CD14-positive monocyte (primary cell): ENCODE measurements around the gene VCP. TPM values are rescaled to one million over a fixed set of nuclear protein-coding genes. Genes with fewer than 3 reads are reported as not detected.

Source experiments
- DNase-seq, 3 donors: peaks; one replicate each; pipeline ENCODE4 v3.0.0-alpha.2; 2011 to 2022
- H2AFZ ChIP-seq: 2 replicates; pipeline ENCODE4 v1.6.0; 2012; ENCODE audit warnings: mild to moderate bottlenecking, low read depth, low read length, inconsistent platforms; ENCODE audit not compliant: insufficient read depth, poor library complexity, severe bottlenecking
- H3K27ac ChIP-seq, 2 donors: 1 replicate in 1 of 2; 2 replicates in 1 of 2; pipeline ENCODE4 v1.5.1; 2012 to 2013; ENCODE audit warnings: low read length in 2 of 2, control low read depth in 1 of 2, inconsistent platforms in 1 of 2, low read depth in 1 of 2, mild to moderate bottlenecking in 1 of 2
- H3K27me3 ChIP-seq, 2 donors: one replicate each; pipeline versions ENCODE4 v1.6.0 to v1.6.1; 2011 to 2013; ENCODE audit warnings: low read length in 2 of 2; ENCODE audit not compliant: control insufficient read depth in 2 of 2, insufficient read depth in 2 of 2
- H3K36me3 ChIP-seq, 2 donors: replicated peaks in 1 of 2; 1 replicate in 1 of 2; 2 replicates in 1 of 2; pipeline versions ENCODE4 v1.5.1 to v1.6.1; 2012 to 2013; ENCODE audit warnings: low read length in 2 of 2, control low read depth in 1 of 2, inconsistent platforms in 1 of 2, mild to moderate bottlenecking in 1 of 2; ENCODE audit not compliant: insufficient read depth in 2 of 2, control insufficient read depth in 1 of 2
- H3K4me1 ChIP-seq, 2 donors: 1 replicate in 1 of 2; 2 replicates in 1 of 2; pipeline versions ENCODE4 v1.5.1 to v1.6.1; 2012 to 2013; ENCODE audit warnings: low read length in 2 of 2, control low read depth in 1 of 2, inconsistent platforms in 1 of 2, mild to moderate bottlenecking in 1 of 2, moderate library complexity in 1 of 2; ENCODE audit not compliant: insufficient read depth in 2 of 2, control insufficient read depth in 1 of 2
- H3K4me2 ChIP-seq: replicated peaks from 2 replicates; pipeline ENCODE3; 2012; ENCODE audit warnings: low read length, moderate library complexity, mild to moderate bottlenecking; ENCODE audit not compliant: poor library complexity, severe bottlenecking; ENCODE audit errors: extremely low read depth
- H3K4me3 ChIP-seq, 3 experiments: fragments of 200-600 bp in 1 of 3; sonication (generic) in 1 of 3; replicated peaks in 1 of 3; 1 replicate in 2 of 3; 2 replicates in 1 of 3; pipeline ENCODE4 v1.5.1; 2011 to 2013; ENCODE audit warnings: low read length in 3 of 3, mild to moderate bottlenecking in 3 of 3, control low read depth in 2 of 3, low read depth in 2 of 3, inconsistent platforms in 1 of 3, moderate library complexity in 1 of 3
- H3K79me2 ChIP-seq: 2 replicates; pipeline ENCODE4 v1.6.0; 2012; ENCODE audit warnings: mild to moderate bottlenecking, control low read depth, inconsistent platforms, low read length, moderate library complexity; ENCODE audit not compliant: insufficient read depth
- H3K9ac ChIP-seq: 2 replicates; pipeline ENCODE4 v1.6.0; 2017; ENCODE audit warnings: low read length, mild to moderate bottlenecking; ENCODE audit not compliant: insufficient read depth, poor library complexity, severe bottlenecking
- H3K9me3 ChIP-seq, 2 donors: replicated peaks in 1 of 2; 1 replicate in 1 of 2; 2 replicates in 1 of 2; pipeline versions ENCODE4 v1.5.1 to v1.6.1; 2012 to 2013; ENCODE audit warnings: low read length in 2 of 2, control low read depth in 1 of 2; ENCODE audit not compliant: control insufficient read depth in 1 of 2, insufficient read depth in 1 of 2
- H4K20me1 ChIP-seq: 2 replicates; pipeline ENCODE4 v1.6.0; 2012; ENCODE audit warnings: mild to moderate bottlenecking, low read length, control low read depth, moderate library complexity; ENCODE audit not compliant: insufficient read depth
- H3K27ac Mint-ChIP-seq, 7 donors: one replicate each; pipeline ENCODE4 v1.8.0; 2020; ENCODE audit warnings: mild to moderate bottlenecking in 7 of 7, mixed read lengths in 7 of 7, moderate library complexity in 6 of 7, inconsistent platforms in 2 of 7
- H3K27me3 Mint-ChIP-seq, 3 donors: one replicate each; pipeline ENCODE4 v1.8.0; 2021 to 2022; ENCODE audit warnings: low read depth in 3 of 3, mild to moderate bottlenecking in 3 of 3, mixed read lengths in 3 of 3, moderate library complexity in 3 of 3, inconsistent platforms in 1 of 3
- H3K36me3 Mint-ChIP-seq, 2 donors: one replicate each; pipeline ENCODE4 v1.8.0; 2020; ENCODE audit warnings: mixed read lengths in 2 of 2, inconsistent platforms in 1 of 2, mild to moderate bottlenecking in 1 of 2
- H3K4me1 Mint-ChIP-seq: one replicate; pipeline ENCODE4 v1.8.0; 2020; ENCODE audit warnings: mild to moderate bottlenecking, mixed read lengths
- H3K4me3 Mint-ChIP-seq, 2 donors: one replicate each; pipeline ENCODE4 v1.8.0; 2020; ENCODE audit warnings: mild to moderate bottlenecking in 2 of 2, mixed read lengths in 2 of 2, moderate library complexity in 1 of 2
- H3K9me3 Mint-ChIP-seq, 7 donors: one replicate each; pipeline ENCODE4 v1.8.0; 2020 to 2022; ENCODE audit warnings: mixed read lengths in 7 of 7, mild to moderate bottlenecking in 6 of 7, moderate library complexity in 6 of 7, inconsistent platforms in 2 of 7
- whole genome bisulfite sequencing: methylation state at CpG from one replicate; pipeline ENCODE4 v1.1.5; 2013; ENCODE audit warnings: missing lambda C conversion rate; ENCODE audit not compliant: insufficient coverage; 5-methylcytosine and 5-hydroxymethylcytosine counted together
- intact Hi-C, 2 donors: fragments of 100-400 bp; cut with micrococcal nuclease; formaldehyde crosslinking; loops; one replicate each; pipeline versions ENCODE4 v1.15.0 to v1.15.1; 2023
- polyA plus RNA-seq, 3 donors: library from polyadenylated mRNA; depleted of rRNA in 1 of 3; unstranded in 2 of 3; stranded (reverse) in 1 of 3; fragments of 300-500 nt in 2 of 3; fragments of >200 nt in 1 of 3; fragmentation: Illumina TruSeq in 2 of 3; gene quantifications; 1 replicate in 2 of 3; 2 replicates in 1 of 3; pipeline ENCODE4 v1.2.3, GENCODE V29; 2012 to 2021
- TF ChIP-seq, protein P1 (sequence below): fragments of 200-600 bp; IDR thresholded peaks from one replicate; pipeline ENCODE4 v1.8.0; 2022; ENCODE audit warnings: antibody characterized with exemption, mild to moderate bottlenecking

The VCP gene
- polyA plus RNA-seq, 3 donors, result 100 to 180 (median 130) TPM

DNA sequence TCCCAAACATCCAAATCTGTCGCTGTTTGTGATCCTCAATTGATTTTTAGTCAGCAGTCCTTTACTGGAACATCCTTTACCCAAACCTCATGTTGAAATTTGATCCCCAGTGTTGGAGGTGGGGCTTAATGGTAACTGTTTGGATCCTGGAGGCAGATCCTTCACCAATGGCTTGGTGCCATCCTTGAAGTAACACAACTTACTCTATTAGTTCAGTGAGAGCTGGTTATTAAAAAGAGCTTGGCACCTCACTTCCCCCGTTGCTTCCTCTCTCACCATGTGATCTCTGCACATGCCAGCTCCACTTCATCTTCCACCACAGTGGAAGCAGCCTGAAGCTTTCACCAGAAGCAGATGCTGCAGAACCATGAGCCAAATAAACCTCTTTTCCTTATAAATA lies 42.6 kb downstream of the VCP start:
- peaks cover 0 to 6% (median 0%) of the 10 kb centered on the region in 7 donors for H3K9me3 Mint-ChIP-seq
- no peak for DNase-seq
- H3K36me3 Mint-ChIP-seq, result no peaks in the 10 kb centered on the region

DNA sequence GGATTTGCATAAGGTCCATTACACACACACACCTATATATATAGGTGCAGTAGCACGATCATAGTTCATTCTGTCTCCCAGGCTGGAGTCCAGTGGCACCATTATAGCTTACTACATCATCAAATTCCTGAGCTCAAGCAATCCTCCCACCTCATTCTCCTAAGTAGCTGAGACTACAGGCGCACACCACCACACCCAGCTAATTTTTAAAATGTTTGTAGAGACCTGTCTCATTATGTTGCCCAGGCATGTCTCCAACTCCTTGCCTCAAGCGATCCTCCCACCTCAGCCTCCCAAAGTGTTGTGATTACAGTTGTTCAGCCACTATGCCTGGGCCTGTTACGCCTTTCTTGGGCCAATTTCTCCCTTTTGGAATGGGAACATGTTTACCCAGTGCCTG lies 43.2 kb downstream of the VCP start:
- Histone ChIP-seq H3K9ac (no peak overlapping the region), H3K4me3 (no peak overlapping the region), H3K36me3 (no peaks in the 10 kb centered on the region), H2AFZ (no peak overlapping the region), H3K27ac (no peak overlapping the region), H3K79me2 (no peaks in the 10 kb centered on the region), H3K4me1 (no peaks in the 10 kb centered on the region), H3K27me3 (no peaks in the 10 kb centered on the region), H3K4me2 (no peak overlapping the region), H3K9me3 (no peaks in the 10 kb centered on the region), H4K20me1 (no peaks in the 10 kb centered on the region)
- DNase-seq, result no peak
- Mint-ChIP-seq H3K4me3 (no peak overlapping the region), H3K27me3 (peaks cover 0 to 2% (median 2%) of the 10 kb centered on the region in 3 donors), H3K9me3 (peaks cover 0 to 5% (median 0%) of the 10 kb centered on the region in 7 donors), H3K36me3 (no peaks in the 10 kb centered on the region), H3K27ac (no peak overlapping the region), H3K4me1 (peaks cover 6% of the 10 kb centered on the region)
- intact Hi-C loops, result no loop called here
- 94% methylated on average over 3 of the region's 4 CpGs for WGBS
- TF ChIP-seq, protein P1, sequence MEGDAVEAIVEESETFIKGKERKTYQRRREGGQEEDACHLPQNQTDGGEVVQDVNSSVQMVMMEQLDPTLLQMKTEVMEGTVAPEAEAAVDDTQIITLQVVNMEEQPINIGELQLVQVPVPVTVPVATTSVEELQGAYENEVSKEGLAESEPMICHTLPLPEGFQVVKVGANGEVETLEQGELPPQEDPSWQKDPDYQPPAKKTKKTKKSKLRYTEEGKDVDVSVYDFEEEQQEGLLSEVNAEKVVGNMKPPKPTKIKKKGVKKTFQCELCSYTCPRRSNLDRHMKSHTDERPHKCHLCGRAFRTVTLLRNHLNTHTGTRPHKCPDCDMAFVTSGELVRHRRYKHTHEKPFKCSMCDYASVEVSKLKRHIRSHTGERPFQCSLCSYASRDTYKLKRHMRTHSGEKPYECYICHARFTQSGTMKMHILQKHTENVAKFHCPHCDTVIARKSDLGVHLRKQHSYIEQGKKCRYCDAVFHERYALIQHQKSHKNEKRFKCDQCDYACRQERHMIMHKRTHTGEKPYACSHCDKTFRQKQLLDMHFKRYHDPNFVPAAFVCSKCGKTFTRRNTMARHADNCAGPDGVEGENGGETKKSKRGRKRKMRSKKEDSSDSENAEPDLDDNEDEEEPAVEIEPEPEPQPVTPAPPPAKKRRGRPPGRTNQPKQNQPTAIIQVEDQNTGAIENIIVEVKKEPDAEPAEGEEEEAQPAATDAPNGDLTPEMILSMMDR, result no peak

More for the DNA sequence above, 42.6 kb downstream of the VCP start:
- no peaks in the 10 kb centered on the region for H3K9me3 ChIP-seq
- H3K4me1 ChIP-seq, result no peaks in the 10 kb centered on the region
- no CpG with 5 or more reads among the region's 2 CpGs for WGBS
- H4K20me1 ChIP-seq, result no peaks in the 10 kb centered on the region
- no peak overlapping the region for H2AFZ ChIP-seq
- no peak overlapping the region for H3K9ac ChIP-seq
- no peak overlapping the region for H3K4me3 Mint-ChIP-seq
- no peaks in the 10 kb centered on the region for H3K79me2 ChIP-seq
- H3K27ac Mint-ChIP-seq, result no peak overlapping the region
- TF ChIP-seq, protein P1, result no peak
- H3K27me3 Mint-ChIP-seq, result peaks cover 0 to 5% (median 0%) of the 10 kb centered on the region in 3 donors
- H3K27me3 ChIP-seq, result no peaks in the 10 kb centered on the region
- intact Hi-C loops, result no loop called here
- H3K4me3 ChIP-seq, result no peak overlapping the region
- no peak overlapping the region for H3K4me2 ChIP-seq
- H3K4me1 Mint-ChIP-seq, result peaks cover 6% of the 10 kb centered on the region
- H3K36me3 ChIP-seq, result no peaks in the 10 kb centered on the region
- no peak overlapping the region for H3K27ac ChIP-seq
